Body of pancreas (tissue), 4 donors: ENCODE results near the gene HPS3. TPM values are rescaled to one million over a fixed set of nuclear protein-coding genes. Genes with fewer than 3 reads are reported as not detected.

Experiments used
- ATAC-seq: fragments of 150-250 bp; one replicate; pipeline ENCODE4 v1.9.1; 2016
- DNase-seq, 4 donors: peaks; one replicate each; pipeline ENCODE4 v3.0.0-alpha.2; 2019
- H3K27ac ChIP-seq, 4 donors: fragments of 200-600 bp; sonication (generic); 1 replicate in 3 of 4; 2 replicates in 1 of 4; pipeline versions ENCODE4 v1.5.1 to v1.6.1; 2016 to 2019; ENCODE audit warnings: mild to moderate bottlenecking in 1 of 4, mixed read lengths in 1 of 4, moderate library complexity in 1 of 4
- H3K27me3 ChIP-seq, 2 donors: fragments of 200-600 bp; sonication (generic); one replicate each; pipeline ENCODE4 v1.6.0; 2016; ENCODE audit warnings: mild to moderate bottlenecking in 1 of 2
- H3K36me3 ChIP-seq, 2 donors: fragments of 200-600 bp; sonication (generic); replicated peaks in 1 of 2; 2 replicates each; pipeline ENCODE4 v1.5.1; 2016; ENCODE audit warnings: low read depth in 2 of 2; ENCODE audit not compliant: insufficient read depth in 1 of 2
- H3K4me1 ChIP-seq: fragments of 200-600 bp; sonication (generic); one replicate; pipeline ENCODE4 v1.6.0; 2016
- H3K4me3 ChIP-seq, 2 donors: fragments of 200-600 bp; sonication (generic); 1 replicate in 1 of 2; 2 replicates in 1 of 2; pipeline ENCODE4 v1.5.1; 2016 to 2019
- H3K9me3 ChIP-seq, 3 donors: fragments of 200-600 bp; sonication (generic); 1 replicate in 2 of 3; 2 replicates in 1 of 3; pipeline ENCODE4 v1.5.1; 2016
- POLR2A ChIP-seq, 3 donors: fragments of 450-650 bp; IDR thresholded peaks; one replicate each; pipeline ENCODE4 v1.6.1; 2016; ENCODE audit warnings: antibody characterized with exemption in 3 of 3, mild to moderate bottlenecking in 2 of 3
- WGBS, 2 donors: methylation state at CpG; one replicate each; pipeline ENCODE4 v1.1.5; 2017; 5-methylcytosine and 5-hydroxymethylcytosine counted together
- intact Hi-C: fragments of 100-400 bp; cut with DNase I; formaldehyde crosslinking; loops from one replicate; pipeline ENCODE4 v1.15.1; 2023
- total RNA-seq, 2 donors: library from RNA; depleted of rRNA; stranded (reverse); fragments of >200 nt; gene quantifications; one replicate each; pipeline ENCODE4 v1.1.0, GENCODE V29; 2016
- TF ChIP-seq, protein P1 (sequence below), 7 experiments: fragments of 450-650 bp in 4 of 7; fragments of 200-600 bp in 3 of 7; sonication (generic) in 3 of 7; IDR thresholded peaks; one replicate each; pipeline ENCODE4 v1.5.1; 2016 to 2019; ENCODE audit warnings: antibody characterized with exemption in 7 of 7

The HPS3 gene
- total RNA-seq, 2 donors from 2014 or later: 15.8 to 18.2 TPM

DNA sequence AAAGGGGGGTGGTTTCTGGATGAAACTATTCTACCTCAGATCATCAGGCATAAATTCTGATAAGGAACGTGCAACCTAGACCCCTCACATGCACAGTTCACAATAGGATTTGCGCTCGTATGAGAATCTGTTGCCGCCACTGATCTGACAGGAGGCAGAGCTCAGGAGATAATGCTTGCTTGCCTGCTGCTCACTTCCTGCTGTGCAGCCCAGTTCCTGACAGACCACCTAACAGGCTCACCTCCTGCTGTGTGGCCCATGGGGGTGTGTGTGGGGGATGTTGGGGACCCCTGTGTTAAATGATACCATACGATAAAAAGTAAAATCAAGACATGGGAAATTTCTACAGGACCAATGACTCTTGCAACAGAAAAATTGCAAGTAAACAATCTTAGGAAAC is 68.2 kb downstream of the HPS3 start:
- Histone ChIP-seq H3K9me3 (no peaks in the 10 kb centered on the region), H3K36me3 (no peaks in the 10 kb centered on the region), H3K27me3 (no peaks in the 10 kb centered on the region), H3K4me3 (no peak overlapping the region), H3K4me1 (no peaks in the 10 kb centered on the region), H3K27ac (no peak overlapping the region)
- TF ChIP-seq, protein P1, sequence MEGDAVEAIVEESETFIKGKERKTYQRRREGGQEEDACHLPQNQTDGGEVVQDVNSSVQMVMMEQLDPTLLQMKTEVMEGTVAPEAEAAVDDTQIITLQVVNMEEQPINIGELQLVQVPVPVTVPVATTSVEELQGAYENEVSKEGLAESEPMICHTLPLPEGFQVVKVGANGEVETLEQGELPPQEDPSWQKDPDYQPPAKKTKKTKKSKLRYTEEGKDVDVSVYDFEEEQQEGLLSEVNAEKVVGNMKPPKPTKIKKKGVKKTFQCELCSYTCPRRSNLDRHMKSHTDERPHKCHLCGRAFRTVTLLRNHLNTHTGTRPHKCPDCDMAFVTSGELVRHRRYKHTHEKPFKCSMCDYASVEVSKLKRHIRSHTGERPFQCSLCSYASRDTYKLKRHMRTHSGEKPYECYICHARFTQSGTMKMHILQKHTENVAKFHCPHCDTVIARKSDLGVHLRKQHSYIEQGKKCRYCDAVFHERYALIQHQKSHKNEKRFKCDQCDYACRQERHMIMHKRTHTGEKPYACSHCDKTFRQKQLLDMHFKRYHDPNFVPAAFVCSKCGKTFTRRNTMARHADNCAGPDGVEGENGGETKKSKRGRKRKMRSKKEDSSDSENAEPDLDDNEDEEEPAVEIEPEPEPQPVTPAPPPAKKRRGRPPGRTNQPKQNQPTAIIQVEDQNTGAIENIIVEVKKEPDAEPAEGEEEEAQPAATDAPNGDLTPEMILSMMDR (IDR thresholded peaks at IDR 0.05): no peak
- no peak for TF ChIP-seq POLR2A (IDR thresholded peaks at IDR 0.05)
- 41 to 73% methylated on average over 5 of the region's 5 CpGs for WGBS, 2 donors
- DNase-seq: no peak
- intact Hi-C loops: no loop called here
- no peak for ATAC-seq

DNA sequence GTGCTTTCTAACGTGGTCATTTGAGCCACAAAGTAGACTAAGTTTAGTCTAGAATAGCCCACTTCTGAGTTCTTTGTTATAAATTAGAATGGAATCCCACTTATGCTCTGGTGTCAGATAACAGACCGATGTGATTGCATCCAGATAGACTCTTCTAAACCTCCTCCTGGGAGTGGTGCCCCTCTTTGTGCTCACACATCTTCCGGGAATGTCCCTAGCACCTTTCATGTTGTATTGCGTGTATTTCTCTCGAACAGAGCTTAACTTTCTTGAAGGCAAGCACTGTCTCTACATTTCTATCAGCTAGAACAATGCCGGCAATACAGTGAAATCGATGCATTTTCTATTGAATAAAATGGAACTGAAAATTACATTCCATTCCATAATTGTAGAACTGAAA is 69.2 kb downstream of the HPS3 start:
- WGBS, 2 donors: 61 to 62% methylated on average over 7 of the region's 7 CpGs
- no peak for DNase-seq
- Histone ChIP-seq H3K9me3 (no peaks in the 10 kb centered on the region), H3K4me3 (no peak overlapping the region), H3K4me1 (no peaks in the 10 kb centered on the region), H3K36me3 (no peaks in the 10 kb centered on the region), H3K27me3 (no peaks in the 10 kb centered on the region), H3K27ac (no peak overlapping the region)
- no peak for ATAC-seq
- intact Hi-C loops: no loop called here
- TF ChIP-seq, protein P1 (IDR thresholded peaks at IDR 0.05): no peak
- no peak for TF ChIP-seq POLR2A (IDR thresholded peaks at IDR 0.05)

DNA sequence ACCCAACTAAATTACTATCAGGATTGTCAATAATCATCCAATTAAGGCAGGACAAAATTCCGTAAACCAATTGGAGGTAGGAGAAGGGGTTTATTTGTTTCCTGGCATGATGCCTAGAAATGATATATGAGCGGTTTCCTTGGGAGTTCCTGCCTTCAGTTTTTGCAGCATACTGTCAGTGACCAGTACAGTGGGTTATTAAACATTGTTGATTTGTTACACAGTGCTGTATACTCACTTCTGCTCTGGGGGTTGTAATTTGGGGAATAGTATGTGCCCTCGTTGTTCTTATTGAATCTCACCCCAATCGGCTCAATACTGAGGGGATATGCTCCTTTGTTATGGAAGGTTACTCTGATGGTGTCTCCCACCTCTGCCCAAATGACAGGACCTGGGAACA is 70.0 kb downstream of the HPS3 start:
- no peaks in the 10 kb centered on the region for H3K4me1 ChIP-seq
- no peaks in the 10 kb centered on the region for H3K9me3 ChIP-seq
- no peak for ATAC-seq
- intact Hi-C loops: no loop called here
- DNase-seq: no peak
- H3K27ac ChIP-seq: no peak overlapping the region
- TF ChIP-seq POLR2A (IDR thresholded peaks at IDR 0.05): no peak
- TF ChIP-seq, protein P1 (IDR thresholded peaks at IDR 0.05): no peak
- no peaks in the 10 kb centered on the region for H3K36me3 ChIP-seq
- no peak overlapping the region for H3K4me3 ChIP-seq
- WGBS, 2 donors: 28 to 31% methylated on average over 4 of the region's 4 CpGs
- H3K27me3 ChIP-seq: no peaks in the 10 kb centered on the region

DNA sequence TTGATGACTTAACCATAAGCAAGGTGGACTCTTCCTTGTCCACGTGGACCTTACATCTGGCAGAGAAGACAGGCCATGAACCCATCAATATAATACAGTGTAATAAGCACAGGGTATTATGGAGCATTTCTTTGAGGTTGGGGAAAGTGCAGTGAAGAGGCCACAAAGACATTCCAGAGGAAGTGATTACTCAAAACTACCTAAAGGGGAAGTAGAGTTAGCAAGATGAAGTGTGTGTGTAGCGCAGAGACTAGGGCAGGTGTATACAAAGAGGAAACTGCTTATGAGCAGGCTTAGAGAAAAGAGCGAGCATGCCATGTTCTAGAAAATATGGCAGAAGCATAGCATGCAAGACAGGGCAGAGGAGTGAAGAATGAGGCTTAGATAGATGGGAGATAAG is 74.3 kb downstream of the HPS3 start:
- no peak for ATAC-seq
- H3K4me3 ChIP-seq: no peak overlapping the region

More for the DNA sequence above, 74.3 kb downstream of the HPS3 start:
- Histone ChIP-seq H3K4me1 (no peaks in the 10 kb centered on the region), H3K27ac (no peak overlapping the region), H3K36me3 (no peaks in the 10 kb centered on the region), H3K9me3 (no peaks in the 10 kb centered on the region), H3K27me3 (no peaks in the 10 kb centered on the region)
- TF ChIP-seq POLR2A (IDR thresholded peaks at IDR 0.05): no peak
- TF ChIP-seq, protein P1 (IDR thresholded peaks at IDR 0.05): no peak
- intact Hi-C loops: no loop called here
- 53 to 79% methylated on average over 3 of the region's 3 CpGs for WGBS, 2 donors
- DNase-seq: no peak
